OCI-LY3 (cell line): Measurements from ENCODE around the gene PHLDB2.

Source experiments
- H2AFZ ChIP-seq: fragments of 200-600, 300-600 bp; shearing (Covaris generic); 2 replicates; pipeline ENCODE4 v1.6.0; 2014; ENCODE audit warnings: antibody characterized with exemption, low read depth, low read length
- H3K27ac ChIP-seq: fragments of 200-600, 300-600 bp; sonication (generic); 2 replicates; pipeline ENCODE4 v1.5.1; 2014; ENCODE audit warnings: mild to moderate bottlenecking, low read length, moderate library complexity, mixed read lengths
- H3K27me3 ChIP-seq: fragments of 200-600, 300-600 bp; sonication (generic); 2 replicates; pipeline ENCODE4 v1.6.1; 2014; ENCODE audit warnings: low read depth, low read length, mixed read lengths
- H3K36me3 ChIP-seq: fragments of 200-600, 300-600 bp; sonication (generic); replicated peaks from 2 replicates; pipeline ENCODE3; 2014; ENCODE audit warnings: low read depth, low read length, mixed read lengths
- H3K4me1 ChIP-seq: fragments of 300-600, 200-600 bp; sonication (generic); 2 replicates; pipeline ENCODE4 v1.6.1; 2014; ENCODE audit warnings: low read length, mixed read lengths
- H3K4me2 ChIP-seq: fragments of 200-600, 300-600 bp; sonication (generic); 2 replicates; pipeline ENCODE4 v1.6.1; 2014; ENCODE audit warnings: low read length, mixed read lengths
- H3K4me3 ChIP-seq: fragments of 300-600, 200-600 bp; sonication (generic); 2 replicates; pipeline ENCODE4 v1.5.1; 2014; ENCODE audit warnings: antibody characterized with exemption, mild to moderate bottlenecking, low read length, moderate library complexity
- H3K79me2 ChIP-seq: fragments of 300-600, 200-600 bp; shearing (Covaris generic); 2 replicates; pipeline ENCODE4 v1.6.1; 2014; ENCODE audit warnings: mild to moderate bottlenecking, low read length, mixed read lengths
- H3K9ac ChIP-seq: fragments of 300-600, 200-600 bp; shearing (Covaris generic); 2 replicates; pipeline ENCODE4 v1.6.0; 2014; ENCODE audit warnings: mild to moderate bottlenecking, low read length, moderate library complexity
- H3K9me3 ChIP-seq: fragments of 200-600, 300-600 bp; shearing (Covaris generic); 2 replicates; pipeline ENCODE4 v1.6.1; 2014; ENCODE audit warnings: low read length, mixed read lengths; ENCODE audit not compliant: insufficient read depth
- H4K20me1 ChIP-seq: fragments of 200-600, 300-600 bp; sonication (generic); 2 replicates; pipeline ENCODE4 v1.6.1; 2016; ENCODE audit warnings: low read length, mixed read lengths; ENCODE audit not compliant: insufficient read depth
- EZH2phosphoT487 ChIP-seq: fragments of 200-600 bp; shearing (Covaris generic); IDR thresholded peaks from 2 replicates; pipeline ENCODE4 v1.6.1; 2018; ENCODE audit warnings: antibody characterized with exemption, mixed run types, low read depth
- TF ChIP-seq, protein P1 (sequence below): fragments of 200-600, 300-600 bp; sonication (generic); IDR thresholded peaks from 2 replicates; pipeline ENCODE4 v1.5.1; 2014; ENCODE audit warnings: antibody characterized with exemption, low read length, low read depth

PHLDB2 gene

DNA sequence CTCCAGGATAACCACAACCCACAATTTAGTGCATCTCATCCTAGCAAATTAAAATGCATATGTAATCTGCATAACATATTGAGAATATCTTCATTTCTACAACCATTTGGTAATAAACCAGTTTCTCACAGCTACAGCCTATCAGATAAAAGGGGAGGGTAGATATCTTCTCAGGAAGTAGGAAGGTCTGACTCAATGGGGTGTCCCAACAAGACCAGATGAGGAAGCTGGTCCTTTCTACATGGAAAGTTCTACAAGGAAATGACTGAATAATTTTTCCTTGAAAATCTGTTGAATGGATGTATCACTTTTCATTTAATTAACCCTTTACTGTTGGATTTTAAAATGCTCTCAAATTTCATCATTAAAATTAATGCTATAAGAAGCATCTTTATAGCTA, 158.0 kb downstream of the PHLDB2 start:
- no peak overlapping the region for H3K4me3 ChIP-seq
- H3K4me1 ChIP-seq = peaks cover 11% of the 10 kb centered on the region
- no peaks in the 10 kb centered on the region for H4K20me1 ChIP-seq
- H3K9ac ChIP-seq = no peak overlapping the region
- no peaks in the 10 kb centered on the region for H3K79me2 ChIP-seq
- H3K36me3 ChIP-seq = no peaks in the 10 kb centered on the region
- H3K4me2 ChIP-seq = no peak overlapping the region
- no peak overlapping the region for H3K27ac ChIP-seq
- H3K9me3 ChIP-seq = no peaks in the 10 kb centered on the region
- TF ChIP-seq EZH2phosphoT487 = no peak
- TF ChIP-seq, protein P1, sequence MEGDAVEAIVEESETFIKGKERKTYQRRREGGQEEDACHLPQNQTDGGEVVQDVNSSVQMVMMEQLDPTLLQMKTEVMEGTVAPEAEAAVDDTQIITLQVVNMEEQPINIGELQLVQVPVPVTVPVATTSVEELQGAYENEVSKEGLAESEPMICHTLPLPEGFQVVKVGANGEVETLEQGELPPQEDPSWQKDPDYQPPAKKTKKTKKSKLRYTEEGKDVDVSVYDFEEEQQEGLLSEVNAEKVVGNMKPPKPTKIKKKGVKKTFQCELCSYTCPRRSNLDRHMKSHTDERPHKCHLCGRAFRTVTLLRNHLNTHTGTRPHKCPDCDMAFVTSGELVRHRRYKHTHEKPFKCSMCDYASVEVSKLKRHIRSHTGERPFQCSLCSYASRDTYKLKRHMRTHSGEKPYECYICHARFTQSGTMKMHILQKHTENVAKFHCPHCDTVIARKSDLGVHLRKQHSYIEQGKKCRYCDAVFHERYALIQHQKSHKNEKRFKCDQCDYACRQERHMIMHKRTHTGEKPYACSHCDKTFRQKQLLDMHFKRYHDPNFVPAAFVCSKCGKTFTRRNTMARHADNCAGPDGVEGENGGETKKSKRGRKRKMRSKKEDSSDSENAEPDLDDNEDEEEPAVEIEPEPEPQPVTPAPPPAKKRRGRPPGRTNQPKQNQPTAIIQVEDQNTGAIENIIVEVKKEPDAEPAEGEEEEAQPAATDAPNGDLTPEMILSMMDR = no peak
- H3K27me3 ChIP-seq = no peaks in the 10 kb centered on the region
- H2AFZ ChIP-seq = no peak overlapping the region

GRCh38 chr3:112018712-112019111, 159.6 kb downstream of the PHLDB2 start:
- H3K79me2 ChIP-seq = no peaks in the 10 kb centered on the region
- peaks cover 6% of the 10 kb centered on the region for H3K4me1 ChIP-seq
- H3K9ac ChIP-seq = no peak overlapping the region
- TF ChIP-seq, protein P1 = no peak
- no peak for TF ChIP-seq EZH2phosphoT487
- no peak overlapping the region for H3K27ac ChIP-seq
- no peaks in the 10 kb centered on the region for H3K27me3 ChIP-seq
- no peak overlapping the region for H2AFZ ChIP-seq
- no peaks in the 10 kb centered on the region for H4K20me1 ChIP-seq
- no peak overlapping the region for H3K4me3 ChIP-seq
- no peak overlapping the region for H3K4me2 ChIP-seq
- H3K9me3 ChIP-seq = no peaks in the 10 kb centered on the region
- no peaks in the 10 kb centered on the region for H3K36me3 ChIP-seq

DNA sequence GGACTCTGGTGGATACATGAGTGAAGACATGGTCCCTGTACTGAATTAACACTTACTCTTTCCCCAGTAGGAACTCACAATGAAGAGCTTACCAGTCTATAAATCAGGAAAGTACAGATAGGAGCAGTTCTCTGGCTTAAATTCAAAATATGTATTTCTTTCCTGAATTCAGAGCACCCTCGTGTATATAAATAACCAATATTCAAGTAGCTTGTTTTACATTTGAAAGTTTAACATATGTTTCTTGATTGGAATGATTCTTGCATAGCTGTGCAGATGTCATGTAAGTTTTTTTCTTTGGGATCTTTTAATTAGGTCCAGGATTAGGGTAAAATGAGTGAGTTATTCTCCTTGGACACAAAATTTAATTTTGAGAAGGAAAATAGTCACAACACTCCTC, 160.7 kb downstream of the PHLDB2 start:
- no peak overlapping the region for H3K27ac ChIP-seq
- H2AFZ ChIP-seq = no peak overlapping the region
- H3K27me3 ChIP-seq = no peaks in the 10 kb centered on the region
- no peak overlapping the region for H3K9ac ChIP-seq
- no peak overlapping the region for H3K4me2 ChIP-seq
- no peaks in the 10 kb centered on the region for H3K79me2 ChIP-seq
- H3K36me3 ChIP-seq = no peaks in the 10 kb centered on the region
- no peak for TF ChIP-seq EZH2phosphoT487
- TF ChIP-seq, protein P1 = no peak
- no peaks in the 10 kb centered on the region for H3K9me3 ChIP-seq
- no peaks in the 10 kb centered on the region for H4K20me1 ChIP-seq
- H3K4me3 ChIP-seq = no peak overlapping the region
- H3K4me1 ChIP-seq = no peaks in the 10 kb centered on the region

DNA sequence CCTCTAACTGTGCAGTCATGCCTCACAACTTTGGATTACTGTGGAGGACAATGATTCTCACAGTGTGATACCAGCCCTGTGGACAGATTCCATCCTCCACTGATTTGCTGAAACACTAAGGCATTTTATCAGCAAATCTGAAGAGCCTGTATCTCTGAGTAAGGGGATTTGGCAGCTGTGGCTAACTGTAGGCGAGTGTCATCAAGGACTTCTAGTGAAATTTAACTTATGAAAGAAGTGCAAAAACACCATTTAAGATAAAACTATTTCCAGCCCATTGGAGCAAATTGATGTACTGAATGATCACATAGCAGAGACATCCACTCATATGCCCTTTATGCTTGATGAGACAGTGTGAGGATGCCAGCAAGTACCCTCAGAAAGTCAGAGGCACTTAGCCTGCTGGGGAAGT, 161.6 kb downstream of the PHLDB2 start:
- Histone ChIP-seq H3K27me3 (no peaks in the 10 kb centered on the region), H3K4me3 (no peak overlapping the region), H3K27ac (no peak overlapping the region), H3K4me1 (no peaks in the 10 kb centered on the region), H3K9me3 (no peaks in the 10 kb centered on the region), H3K4me2 (no peak overlapping the region), H2AFZ (no peak overlapping the region), H3K79me2 (no peaks in the 10 kb centered on the region), H3K9ac (no peak overlapping the region), H3K36me3 (no peaks in the 10 kb centered on the region), H4K20me1 (no peaks in the 10 kb centered on the region)
- TF ChIP-seq, protein P1 = no peak
- no peak for TF ChIP-seq EZH2phosphoT487
